K562 (cell line): ENCODE measurements around the gene GATA2. TPM values are rescaled to one million over a fixed set of nuclear protein-coding genes. Genes with fewer than 3 reads are reported as not detected.

ENCODE experiments used
- ATF7 ChIP-seq: fragments of 450-650 bp; IDR thresholded peaks from 2 replicates; pipeline ENCODE4 v1.7.1; 2014; ENCODE audit warnings: mild to moderate bottlenecking, moderate library complexity
- CEBPB ChIP-seq: fragments of 450-650 bp; IDR thresholded peaks from 2 replicates; pipeline ENCODE4 v1.6.1; 2016; ENCODE audit warnings: missing genetic modification characterization, missing compliant biosample characterization
- CREB1 ChIP-seq, 2 experiments: sonication (generic) in 1 of 2; formaldehyde crosslinking in 1 of 2; IDR thresholded peaks; 2 replicates each; pipeline versions ENCODE4 v1.6.1 to v1.8.0; 2012 to 2022; ENCODE audit warnings: inconsistent platforms in 1 of 2, mild to moderate bottlenecking in 1 of 2, missing genetic modification reagents in 1 of 2, moderate library complexity in 1 of 2
- CXXC5 ChIP-seq: fragments of 250-450 bp; sonication (Bioruptor Pico); IDR thresholded peaks from 2 replicates; pipeline ENCODE4 v1.8.0; 2022; ENCODE audit warnings: inconsistent platforms, mild to moderate bottlenecking, moderate library complexity
- DLX4 ChIP-seq: fragments of 250-450 bp; sonication (Bioruptor Pico); IDR thresholded peaks from 2 replicates; pipeline ENCODE4 v1.6.1; 2021; ENCODE audit warnings: mild to moderate bottlenecking
- FOXJ3 ChIP-seq: sonication (generic); formaldehyde crosslinking; IDR thresholded peaks from 2 replicates; pipeline ENCODE4 v1.4.0; 2020; ENCODE audit warnings: mild to moderate bottlenecking, missing genetic modification reagents
- GATAD2B ChIP-seq: fragments of 450-650 bp; IDR thresholded peaks from 2 replicates; pipeline ENCODE4 v1.6.1; 2017; ENCODE audit warnings: mild to moderate bottlenecking, borderline replicate concordance
- HDAC2 ChIP-seq: fragments of 450-650 bp; IDR thresholded peaks from 2 replicates; pipeline ENCODE4 v1.6.1; 2016; ENCODE audit warnings: mild to moderate bottlenecking
- NCOA6 ChIP-seq: fragments of 450-650 bp; IDR thresholded peaks from 2 replicates; pipeline ENCODE4 v1.6.1; 2017; ENCODE audit warnings: mild to moderate bottlenecking
- NCOR1 ChIP-seq: fragments of 450-650 bp; IDR thresholded peaks from 2 replicates; pipeline ENCODE4 v1.6.1; 2016; ENCODE audit warnings: mild to moderate bottlenecking, moderate library complexity
- OTX1 ChIP-seq: fragments of 450-650 bp; formaldehyde crosslinking; IDR thresholded peaks from 2 replicates; pipeline ENCODE4 v1.4.0; 2022; ENCODE audit warnings: mild to moderate bottlenecking
- PBX2 ChIP-seq, 2 experiments: IDR thresholded peaks in 1 of 2; conservative IDR thresholded peaks in 1 of 2; 2 replicates each; pipeline ENCODE4 v1.6.1; 2016; ENCODE audit warnings: low read depth in 2 of 2, mild to moderate bottlenecking in 1 of 2, missing compliant biosample characterization in 1 of 2, missing genetic modification characterization in 1 of 2, moderate library complexity in 1 of 2
- RB1 ChIP-seq: fragments of 450-650 bp; IDR thresholded peaks from 2 replicates; pipeline ENCODE4 v1.6.1; 2017; ENCODE audit warnings: low read depth, mild to moderate bottlenecking
- RBFOX2 ChIP-seq: fragments of 200-400 bp; formaldehyde crosslinking; IDR thresholded peaks from 2 replicates; pipeline ENCODE4 v1.6.1; 2017; ENCODE audit warnings: low read depth, mild to moderate bottlenecking, low read length, moderate library complexity
- SIN3A ChIP-seq, 2 experiments: fragments of 150-350 bp in 1 of 2; IDR thresholded peaks; 2 replicates each; pipeline ENCODE4 v1.6.1; 2011 to 2016; ENCODE audit warnings: borderline replicate concordance in 2 of 2, low read depth in 2 of 2, low read length in 2 of 2, mild to moderate bottlenecking in 2 of 2, moderate library complexity in 2 of 2; ENCODE audit not compliant: control insufficient read depth in 1 of 2
- SMARCA4 ChIP-seq: fragments of 450-650 bp; IDR thresholded peaks from 2 replicates; pipeline ENCODE4 v1.6.1; 2016
- STAT5A ChIP-seq: IDR thresholded peaks from 2 replicates; pipeline ENCODE4 v1.6.1; 2012; ENCODE audit warnings: low read length, inconsistent platforms, borderline replicate concordance
- TAF15 ChIP-seq: fragments of 200-400 bp; formaldehyde crosslinking; IDR thresholded peaks from 2 replicates; pipeline ENCODE4 v1.6.1; 2017; ENCODE audit warnings: mild to moderate bottlenecking, low read depth, low read length, moderate library complexity
- TAF7 ChIP-seq: fragments of 450-650 bp; IDR thresholded peaks from 2 replicates; pipeline ENCODE4 v1.6.1; 2016; ENCODE audit warnings: missing genetic modification characterization, missing compliant biosample characterization
- WHSC1 ChIP-seq: IDR thresholded peaks from one replicate; pipeline ENCODE4 v1.6.1; 2012; ENCODE audit warnings: low read length, control low read depth, inconsistent platforms
- ZBTB5 ChIP-seq: fragments of 450-650 bp; IDR thresholded peaks from 2 replicates; pipeline ENCODE4 v1.6.1; 2017; ENCODE audit warnings: antibody characterized with exemption
- ZFX ChIP-seq: sonication (generic); formaldehyde crosslinking; IDR thresholded peaks from 2 replicates; pipeline ENCODE4 v1.8.0; 2022; ENCODE audit warnings: mild to moderate bottlenecking, missing genetic modification reagents, moderate library complexity
- ZNF143 ChIP-seq: sonication (generic); formaldehyde crosslinking; IDR thresholded peaks from 2 replicates; pipeline ENCODE4 v1.9.0; 2022; ENCODE audit warnings: mild to moderate bottlenecking, missing genetic modification reagents
- ZNF184 ChIP-seq: sonication (generic); formaldehyde crosslinking; IDR thresholded peaks from 2 replicates; pipeline ENCODE4 v1.5.0; 2020; ENCODE audit warnings: missing genetic modification reagents
- ZNF77 ChIP-seq: fragments of 250-450 bp; sonication (Bioruptor Pico); IDR thresholded peaks from 2 replicates; pipeline ENCODE4 v1.5.0; 2020
- polyA plus RNA-seq, 8 experiments: library from polyadenylated mRNA; depleted of rRNA in 4 of 8; stranded (reverse) in 5 of 8; unstranded in 3 of 8; fragments of >200 nt; fragmentation: Nextera tagmentation in 2 of 8; fragmentation: Illumina TruSeq in 1 of 8; extraction: Ambion mirVana in 2 of 8; extraction: Trizol in 1 of 8; gene quantifications; 2 replicates each; pipeline versions ENCODE4 v1.2.1 to v1.2.3, GENCODE V29; 2011 to 2014; ENCODE audit warnings: inconsistent platforms in 1 of 8, missing spikeins in 1 of 8
- total RNA-seq, 7 experiments: library from RNA; depleted of rRNA in 6 of 7; stranded (reverse); fragments of >200 nt in 6 of 7; fragmentation: Illumina TruSeq in 2 of 7; extraction: Trizol in 2 of 7; gene quantifications; 2 replicates each; pipeline versions ENCODE4 v1.2.1 to v1.2.3, GENCODE V29; 2011 to 2021; ENCODE audit warnings: low replicate concordance in 1 of 7

The GATA2 gene
- total and polyA plus RNA-seq, 9 of the 15 experiments (the other 6 are each of a cell fraction or from before 2014, with no cell fraction given), result 8.5 to 218 (median 50.8) TPM

- TF ChIP-seq TAF7 (tag) (no peak), HDAC2 (0 out of 2 replicates have a peak, but pooled peaks have one; percentile 8), RB1 (0 out of 2 replicates have a peak, but pooled peaks have one; percentile 6), CXXC5 (CRISPR knock-in tag) (peak; percentile 29; the same call in 1 of the 2 replicates), ATF7 (peak; percentile 93), WHSC1 (no peak), SMARCA4 (no peak), ZFX (peak; percentile 72), ZNF77 (CRISPR knock-in tag) (no peak), SIN3A (IDR thresholded peaks at IDR 0.05; ENCODE audit: borderline replicate concordance in 2 of 2, control insufficient read depth in 1 of 2, low read depth in 2 of 2, low read length in 2 of 2) (peak in 1 of 2 experiments; percentile 53; a peak in 1 of 4 replicates), FOXJ3 (CRISPR knock-in tag) (no peak), DLX4 (CRISPR knock-in tag) (no peak), RBFOX2 (peak; percentile 67), STAT5A (no peak), NCOA6 (no peak), OTX1 (no peak), CREB1 (IDR thresholded peaks at IDR 0.05) (no peak), CREB1 (CRISPR knock-in tag; IDR thresholded peaks at IDR 0.05) (peak; percentile 64; the same call in 1 of the 2 replicates), ZNF184 (CRISPR knock-in tag) (no peak), TAF15 (no peak), ZNF143 (CRISPR knock-in tag) (no peak), NCOR1 (0 out of 2 replicates have a peak, but pooled peaks have one; percentile 20), CEBPB (tag) (peak; percentile 32; the same call in 1 of the 2 replicates), PBX2 (CRISPR knock-in tag; IDR thresholded peaks at IDR 0.05; ENCODE audit: low read depth) (peak; percentile 53; the same call in 1 of the 2 replicates), PBX2 (tag; conservative IDR thresholded peaks at IDR 0.05; ENCODE audit: low read depth) (peak; percentile 86), ZBTB5 (no peak), GATAD2B (no peak)
These were observed 3.9 kb downstream of the GATA2 start (continued) for GRCh38 chr3:128488991-128489673.
